HG03064 (cell line): ENCODE results near the gene CHAD.
"Not testable (repeated sequence)": the region's sequence is repeated elsewhere in the genome, so short reads cannot be mapped to it uniquely, and the experiment has no call there.

Source experiments
- ATAC-seq: cut with Tn5 transposase; IDR thresholded peaks from one replicate; pipeline ENCODE4 v1.9.1; 2021; ENCODE audit warnings: low read depth; ENCODE audit not compliant: unreplicated experiment

Gene CHAD

GRCh38 chr17:50475775-50476544, 7.3 kb upstream of the CHAD start:
- ATAC-seq = not testable (repeated sequence)

GRCh38 chr17:50475362-50475761, 6.7 kb upstream of the CHAD start:
- no peak for ATAC-seq

- no peak for ATAC-seq
Observed at GRCh38 chr17:50474523-50474922, 5.8 kb upstream of the CHAD start.

- ATAC-seq = no peak
Observed at GRCh38 chr17:50473901-50474300, 5.2 kb upstream of the CHAD start.

- ATAC-seq = not testable (repeated sequence)
Observed at GRCh38 chr17:50472761-50473161, 4.1 kb upstream of the CHAD start.

GRCh38 chr17:50472286-50472685, 3.6 kb upstream of the CHAD start:
- no peak for ATAC-seq

GRCh38 chr17:50471009-50471905, 2.6 kb upstream of the CHAD start:
- ATAC-seq = no peak

- ATAC-seq = no peak
Observed at GRCh38 chr17:50470426-50470825, 1.7 kb upstream of the CHAD start.

- no peak for ATAC-seq
Observed at GRCh38 chr17:50469671-50470305, 1.1 kb upstream of the CHAD start.

GRCh38 chr17:50469208-50469605, 527 bp upstream of the CHAD start:
- no peak for ATAC-seq

GRCh38 chr17:50467855-50468303, 801 bp downstream of the CHAD start:
- ATAC-seq = no peak

GRCh38 chr17:50467114-50467854, 1.4 kb downstream of the CHAD start:
- ATAC-seq = no peak

GRCh38 chr17:50466371-50467113, 2.1 kb downstream of the CHAD start:
- no peak for ATAC-seq

GRCh38 chr17:50465635-50466034, 3.0 kb downstream of the CHAD start:
- no peak for ATAC-seq

GRCh38 chr17:50465171-50465570, 3.5 kb downstream of the CHAD start:
- no peak for ATAC-seq

- no peak for ATAC-seq
Observed at GRCh38 chr17:50464736-50465135, 3.9 kb downstream of the CHAD start.

GRCh38 chr17:50464121-50464520, 4.6 kb downstream of the CHAD start:
- ATAC-seq = no peak

GRCh38 chr17:50462446-50462845, 6.2 kb downstream of the CHAD start:
- no peak for ATAC-seq

GRCh38 chr17:50461550-50462132, 7.0 kb downstream of the CHAD start:
- ATAC-seq = no peak
